CD4-positive, alpha-beta T cell (primary cell): ENCODE data around the gene GTF2H4. TPM values are rescaled to one million over a fixed set of nuclear protein-coding genes. Genes with fewer than 3 reads are reported as not detected.

Experiments used
- ATAC-seq: fragments of 200-7000 bp; cut with Tn5 transposase; one replicate; pipeline ENCODE4 v1.10.0; 2022; ENCODE audit warnings: mild to moderate bottlenecking; ENCODE audit not compliant: poor library complexity
- CTCF ChIA-PET: fragments of 350-600 bp; sonication (Branson Sonifier 250); formaldehyde crosslinking; loops from one replicate; lab custom pipeline; 2021; ENCODE audit warnings: antibody characterized with exemption, inconsistent platforms; lab: Charles Lee
- POLR2A ChIA-PET: fragments of 350-600 bp; sonication (Branson Sonifier 250); formaldehyde crosslinking; loops from one replicate; lab custom pipeline; 2021; ENCODE audit warnings: antibody characterized with exemption, inconsistent platforms; lab: Charles Lee
- DNase-seq, 14 experiments: peaks; one replicate each; pipeline ENCODE4 v3.0.0-alpha.2; 2013 to 2020; ENCODE audit warnings: mixed read lengths in 2 of 14
- H3K27ac ChIP-seq, 2 donors: one replicate each; pipeline versions ENCODE4 v1.5.1 to v1.7.0; 2013; ENCODE audit warnings: low read length in 2 of 2, low read depth in 1 of 2, mild to moderate bottlenecking in 1 of 2
- H3K27me3 ChIP-seq, 2 experiments: 1 replicate in 1 of 2; 2 replicates in 1 of 2; pipeline versions ENCODE4 v1.6.1 to v1.7.0; 2013; ENCODE audit warnings: low read length in 2 of 2, control low read depth in 1 of 2, mild to moderate bottlenecking in 1 of 2, moderate library complexity in 1 of 2; ENCODE audit not compliant: insufficient read depth in 2 of 2, control insufficient read depth in 1 of 2
- H3K36me3 ChIP-seq: one replicate; pipeline ENCODE4 v1.6.1; 2013; ENCODE audit warnings: low read length, control low read depth; ENCODE audit not compliant: insufficient read depth
- H3K4me1 ChIP-seq: one replicate; pipeline ENCODE4 v1.6.1; 2013; ENCODE audit warnings: low read length, control low read depth; ENCODE audit not compliant: insufficient read depth
- H3K4me3 ChIP-seq: one replicate; pipeline ENCODE4 v1.5.1; 2013; ENCODE audit warnings: mild to moderate bottlenecking, low read length, moderate library complexity
- H3K9me3 ChIP-seq, 2 experiments: 1 replicate in 1 of 2; 2 replicates in 1 of 2; pipeline versions ENCODE4 v1.6.1 to v1.7.0; 2013; ENCODE audit warnings: low read length in 2 of 2, mild to moderate bottlenecking in 2 of 2, control low read depth in 1 of 2, moderate library complexity in 1 of 2; ENCODE audit not compliant: control insufficient read depth in 1 of 2, insufficient read depth in 1 of 2
- H3K27ac Mint-ChIP-seq: one replicate; pipeline ENCODE4 v1.8.0; 2020; ENCODE audit warnings: mixed read lengths
- H3K27me3 Mint-ChIP-seq: one replicate; pipeline ENCODE4 v1.8.0; 2021; ENCODE audit warnings: mixed read lengths
- H3K36me3 Mint-ChIP-seq: one replicate; pipeline ENCODE4 v1.8.0; 2021; ENCODE audit warnings: low read depth, mixed read lengths
- H3K4me1 Mint-ChIP-seq: one replicate; pipeline ENCODE4 v1.8.0; 2021; ENCODE audit warnings: low read depth, mixed read lengths
- H3K4me3 Mint-ChIP-seq: one replicate; pipeline ENCODE4 v1.8.0; 2020; ENCODE audit warnings: mild to moderate bottlenecking, mixed read lengths
- H3K9me3 Mint-ChIP-seq: one replicate; pipeline ENCODE4 v1.8.0; 2020; ENCODE audit warnings: mixed read lengths
- CTCF ChIP-seq: fragments of 200-600 bp; IDR thresholded peaks from one replicate; pipeline ENCODE4 v1.8.0; 2022; ENCODE audit warnings: antibody characterized with exemption, mild to moderate bottlenecking
- intact Hi-C, 2 experiments: fragments of 100-400 bp; cut with DNase I in 1 of 2; cut with micrococcal nuclease in 1 of 2; formaldehyde crosslinking; loops; one replicate each; pipeline versions ENCODE4 v1.15.1 to v1.9.0; 2023 to 2025; cut with DNase I, micrococcal nuclease
- total RNA-seq, 174 experiments: library from RNA in 2 of 174; stranded (reverse) in 2 of 174; gene quantifications; one replicate each; pipeline ENCODE4 v1.2.3 and lab custom pipeline; 2021 to 2026

The GTF2H4 gene
- total RNA-seq, 2 experiments from 2014 or later: 7.7 to 10.7 TPM

DNA sequence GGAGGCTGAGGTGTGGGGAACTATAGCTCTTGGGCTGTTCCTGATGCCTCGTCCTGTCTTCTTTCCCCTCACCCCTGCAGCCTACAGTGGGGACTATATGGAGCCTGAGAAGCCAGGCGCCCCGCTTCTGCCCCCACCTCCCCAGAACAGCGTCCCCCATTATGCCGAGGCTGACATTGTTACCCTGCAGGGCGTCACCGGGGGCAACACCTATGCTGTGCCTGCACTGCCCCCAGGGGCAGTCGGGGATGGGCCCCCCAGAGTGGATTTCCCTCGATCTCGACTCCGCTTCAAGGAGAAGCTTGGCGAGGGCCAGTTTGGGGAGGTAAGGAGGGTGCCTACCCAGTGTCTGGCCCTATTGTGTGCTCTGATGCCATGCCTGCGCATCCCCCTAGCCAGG is 11.5 kb upstream of the GTF2H4 start:
- no peak overlapping the region for H3K27ac ChIP-seq
- H3K4me1 Mint-ChIP-seq: no peaks in the 10 kb centered on the region
- ATAC-seq (no peak), DNase-seq (no peak)
- H3K9me3 Mint-ChIP-seq: no peaks in the 10 kb centered on the region
- no peaks in the 10 kb centered on the region for H3K4me1 ChIP-seq
- H3K27me3 ChIP-seq: no peaks in the 10 kb centered on the region
- no peak for TF ChIP-seq CTCF
- peaks cover 12% of the 10 kb centered on the region for H3K36me3 ChIP-seq
- no peak overlapping the region for H3K4me3 ChIP-seq
- no peaks in the 10 kb centered on the region for H3K9me3 ChIP-seq
- H3K27me3 Mint-ChIP-seq: no peaks in the 10 kb centered on the region
- CTCF ChIA-PET: no interaction called here
- H3K36me3 Mint-ChIP-seq: peaks cover 42% of the 10 kb centered on the region
- no peak overlapping the region for H3K27ac Mint-ChIP-seq
- POLR2A ChIA-PET: no interaction called here
- intact Hi-C loops: no loop called here
- no peak overlapping the region for H3K4me3 Mint-ChIP-seq

GRCh38 chr6:30897882-30898281 is 10.1 kb upstream of the GTF2H4 start:
- ATAC-seq: no peak
- no peaks in the 10 kb centered on the region for H3K9me3 ChIP-seq
- peaks cover 12% of the 10 kb centered on the region for H3K36me3 ChIP-seq
- intact Hi-C loops: no loop called here
- no peaks in the 10 kb centered on the region for H3K27me3 ChIP-seq
- ChIA-PET CTCF (no interaction called here), POLR2A (no interaction called here)
- no peak overlapping the region for H3K27ac ChIP-seq
- Mint-ChIP-seq H3K9me3 (no peaks in the 10 kb centered on the region), H3K4me1 (no peaks in the 10 kb centered on the region), H3K4me3 (no peak overlapping the region), H3K27me3 (no peaks in the 10 kb centered on the region), H3K36me3 (peaks cover 36% of the 10 kb centered on the region), H3K27ac (no peak overlapping the region)
- no peak overlapping the region for H3K4me3 ChIP-seq
- H3K4me1 ChIP-seq: no peaks in the 10 kb centered on the region
- DNase-seq: no peak
- TF ChIP-seq CTCF: no peak

DNA sequence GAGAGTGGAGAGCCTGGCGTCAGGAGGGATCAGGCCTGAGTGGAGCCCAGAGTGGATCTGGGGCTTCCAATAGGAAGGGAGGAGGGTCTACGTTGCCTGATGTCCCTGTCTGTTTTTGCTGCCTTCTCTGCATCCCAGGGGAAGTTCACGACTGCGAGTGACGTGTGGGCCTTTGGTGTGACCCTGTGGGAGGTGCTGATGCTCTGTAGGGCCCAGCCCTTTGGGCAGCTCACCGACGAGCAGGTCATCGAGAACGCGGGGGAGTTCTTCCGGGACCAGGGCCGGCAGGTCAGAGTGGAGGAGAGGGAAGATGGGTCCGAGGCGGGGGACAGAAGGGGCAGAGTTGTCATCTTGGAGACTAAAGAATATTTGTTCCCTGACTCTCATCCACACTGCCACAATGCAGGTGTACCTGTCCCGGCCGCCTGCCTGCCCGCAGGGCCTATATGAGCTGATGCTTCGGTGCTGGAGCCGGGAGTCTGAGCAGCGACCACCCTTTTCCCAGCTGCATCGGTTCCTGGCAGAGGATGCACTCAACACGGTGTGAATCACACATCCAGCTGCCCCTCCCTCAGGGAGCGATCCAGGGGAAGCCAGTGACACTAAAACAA is 9.2 kb upstream of the GTF2H4 start:
- no peaks in the 10 kb centered on the region for H3K9me3 Mint-ChIP-seq
- intact Hi-C loops: no loop called here
- no peak overlapping the region for H3K27ac Mint-ChIP-seq
- no peaks in the 10 kb centered on the region for H3K4me1 Mint-ChIP-seq
- ATAC-seq (no peak), DNase-seq (no peak)
- Histone ChIP-seq H3K27ac (no peak overlapping the region), H3K9me3 (no peaks in the 10 kb centered on the region), H3K4me3 (no peak overlapping the region), H3K4me1 (no peaks in the 10 kb centered on the region), H3K27me3 (no peaks in the 10 kb centered on the region), H3K36me3 (peaks cover 12% of the 10 kb centered on the region)
- H3K27me3 Mint-ChIP-seq: no peaks in the 10 kb centered on the region
- CTCF ChIA-PET: no interaction called here
- H3K36me3 Mint-ChIP-seq: peaks cover 36% of the 10 kb centered on the region
- POLR2A ChIA-PET: no interaction called here
- no peak overlapping the region for H3K4me3 Mint-ChIP-seq
- TF ChIP-seq CTCF: no peak
